ENCODE measurements around the gene TECR. TPM values are rescaled to one million over a fixed set of nuclear protein-coding genes. Genes with fewer than 3 reads are reported as not detected.
A peak's percentile ranks its signal among the peaks of the same experiment; 100 is the strongest.

The TECR gene
- total and polyA plus RNA-seq, 9 of the 15 experiments (the other 6 are each of a cell fraction or from before 2014, with no cell fraction given) = 29.3 to 211 (median 81.4) TPM

GRCh38 chr19:14510311-14511228 is 18.8 kb upstream of the TECR start (continued):
- TF ChIP-seq STAT6 (CRISPR knock-in tag; IDR thresholded peaks at IDR 0.05) = no peak
- no peak for TF ChIP-seq ZFPM2 (CRISPR knock-in tag; IDR thresholded peaks at IDR 0.05)
- TF ChIP-seq RBM14 (IDR thresholded peaks at IDR 0.05; ENCODE audit: borderline replicate concordance, insufficient read depth, low read depth, low read length) = no peak
- TF ChIP-seq, protein P1, sequence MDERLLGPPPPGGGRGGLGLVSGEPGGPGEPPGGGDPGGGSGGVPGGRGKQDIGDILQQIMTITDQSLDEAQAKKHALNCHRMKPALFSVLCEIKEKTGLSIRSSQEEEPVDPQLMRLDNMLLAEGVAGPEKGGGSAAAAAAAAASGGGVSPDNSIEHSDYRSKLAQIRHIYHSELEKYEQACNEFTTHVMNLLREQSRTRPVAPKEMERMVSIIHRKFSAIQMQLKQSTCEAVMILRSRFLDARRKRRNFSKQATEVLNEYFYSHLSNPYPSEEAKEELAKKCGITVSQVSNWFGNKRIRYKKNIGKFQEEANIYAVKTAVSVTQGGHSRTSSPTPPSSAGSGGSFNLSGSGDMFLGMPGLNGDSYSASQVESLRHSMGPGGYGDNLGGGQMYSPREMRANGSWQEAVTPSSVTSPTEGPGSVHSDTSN (CRISPR knock-in tag; IDR thresholded peaks at IDR 0.05; ENCODE audit: low read depth) = no peak
- TF ChIP-seq, protein P1 (tag; conservative IDR thresholded peaks at IDR 0.05; ENCODE audit: low read depth) = no peak
- peak; percentile 54 for TF ChIP-seq NBN (IDR thresholded peaks at IDR 0.05; ENCODE audit: low read depth)
- TF ChIP-seq MBD2 (IDR thresholded peaks at IDR 0.05; ENCODE audit: borderline replicate concordance, low read depth) = no peak
- no peak for TF ChIP-seq GTF2F1 (IDR thresholded peaks at IDR 0.05; ENCODE audit: low read depth, low read length)
- peak; percentile 27; the same call in 1 of the 2 replicates for TF ChIP-seq MAFK (IDR thresholded peaks at IDR 0.05; ENCODE audit: low read length)
- TF ChIP-seq HLTF (IDR thresholded peaks at IDR 0.05) = no peak
- TF ChIP-seq, protein P2, sequence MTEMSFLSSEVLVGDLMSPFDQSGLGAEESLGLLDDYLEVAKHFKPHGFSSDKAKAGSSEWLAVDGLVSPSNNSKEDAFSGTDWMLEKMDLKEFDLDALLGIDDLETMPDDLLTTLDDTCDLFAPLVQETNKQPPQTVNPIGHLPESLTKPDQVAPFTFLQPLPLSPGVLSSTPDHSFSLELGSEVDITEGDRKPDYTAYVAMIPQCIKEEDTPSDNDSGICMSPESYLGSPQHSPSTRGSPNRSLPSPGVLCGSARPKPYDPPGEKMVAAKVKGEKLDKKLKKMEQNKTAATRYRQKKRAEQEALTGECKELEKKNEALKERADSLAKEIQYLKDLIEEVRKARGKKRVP (CRISPR knock-in tag; IDR thresholded peaks at IDR 0.05) = no peak
- no peak for TF ChIP-seq ZNF133 (CRISPR knock-in tag; IDR thresholded peaks at IDR 0.05)
- TF ChIP-seq ARID1B (IDR thresholded peaks at IDR 0.05) = peak; percentile 53; the same call in 1 of the 2 replicates
- TF ChIP-seq KDM4B (IDR thresholded peaks at IDR 0.05; ENCODE audit: borderline replicate concordance in 2 of 2, low read depth in 1 of 2) = no peak
- TF ChIP-seq ZC3H8 (IDR thresholded peaks at IDR 0.05) = no peak
- TF ChIP-seq XRCC5 (IDR thresholded peaks at IDR 0.05; ENCODE audit: low read depth, low read length) = no peak
- TF ChIP-seq SAFB2 (IDR thresholded peaks at IDR 0.05; ENCODE audit: borderline replicate concordance, low read depth, low read length, severe bottlenecking) = no peak
- no peak for TF ChIP-seq ELF4 (CRISPR knock-in tag; IDR thresholded peaks at IDR 0.05)
- no peak for TF ChIP-seq PRMT5 (CRISPR knock-in tag; IDR thresholded peaks at IDR 0.05)
- TF ChIP-seq KLF1 (tag; IDR thresholded peaks at IDR 0.05) = no peak
- TF ChIP-seq, protein P3, sequence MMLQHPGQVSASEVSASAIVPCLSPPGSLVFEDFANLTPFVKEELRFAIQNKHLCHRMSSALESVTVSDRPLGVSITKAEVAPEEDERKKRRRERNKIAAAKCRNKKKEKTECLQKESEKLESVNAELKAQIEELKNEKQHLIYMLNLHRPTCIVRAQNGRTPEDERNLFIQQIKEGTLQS (IDR thresholded peaks at IDR 0.05) = peak; percentile 89
- TF ChIP-seq, protein P3 (CRISPR knock-in tag; conservative IDR thresholded peaks at IDR 0.05) = no peak
